ENCODE data around the gene CCIN.

Gene CCIN

GRCh38 chr9:36191686-36192085 lies 22.5 kb downstream of the CCIN start:
- Histone ChIP-seq H3K4me2 (ENCODE audit: insufficient read depth, low read length, poor library complexity, severe bottlenecking) (peak overlapping the region; percentile 76), H2BK15ac (ENCODE audit: low read length) (no peak overlapping the region), H3K18ac (ENCODE audit: low read length) (no peak overlapping the region), H3K23ac (ENCODE audit: low read depth, low read length, poor library complexity) (no peak overlapping the region), H3K4ac (ENCODE audit: low read length) (no peak overlapping the region), H4K8ac (ENCODE audit: low read depth, low read length) (no peak overlapping the region), H3K79me1 (ENCODE audit: low read depth, low read length) (peaks cover 5% of the 10 kb centered on the region), H2AFZ (ENCODE audit: low read length) (no peak overlapping the region), H3K27me3 (ENCODE audit: control insufficient read depth in 3 of 3, insufficient read depth in 3 of 3, low read depth in 1 of 3, low read length in 3 of 3) (no peaks in the 10 kb centered on the region), H3K36me3 (replicated peaks in 1 of 2; ENCODE audit: control insufficient read depth in 2 of 2, insufficient read depth in 2 of 2, low read length in 2 of 2) (peaks cover 2 to 34% of the 10 kb centered on the region in 2 donors), H3K14ac (ENCODE audit: low read length) (no peak overlapping the region), H3K9ac (ENCODE audit: low read depth, low read length, poor library complexity) (peak overlapping the region; percentile 60), H4K91ac (ENCODE audit: low read depth, low read length, poor library complexity) (no peak overlapping the region), H3K9me3 (replicated peaks in 1 of 2; ENCODE audit: control insufficient read depth in 2 of 2, insufficient read depth in 1 of 2, low read depth in 1 of 2, low read length in 2 of 2) (peaks cover 0 to 3% of the 10 kb centered on the region in 2 donors), H2BK12ac (ENCODE audit: low read length) (no peak overlapping the region), H2BK5ac (ENCODE audit: low read length) (no peak overlapping the region), H3K27ac (replicated peaks; ENCODE audit: low read length) (no peak overlapping the region), H3K4me3 (ENCODE audit: low read length in 2 of 2) (peak overlapping the region; percentile 81 to 98), H2BK120ac (ENCODE audit: low read depth, low read length) (no peak overlapping the region), H2AK5ac (ENCODE audit: low read depth, low read length) (no peak overlapping the region), H3K4me1 (ENCODE audit: control insufficient read depth in 2 of 2, insufficient read depth in 1 of 2, low read depth in 1 of 2, low read length in 2 of 2) (peaks cover 10 to 12% of the 10 kb centered on the region in 2 donors)
- WGBS, 2 donors (ENCODE audit: extremely low coverage in 2 of 2, insufficient read length in 2 of 2, insufficient replicate concordance in 1 of 2), result no CpG with 5 or more reads among the region's 7 CpGs
- DNase-seq (ENCODE audit: low spot score), result no peak

GRCh38 chr9:36192196-36192595 lies 23.0 kb downstream of the CCIN start:
- no peak overlapping the region for H2BK5ac ChIP-seq (ENCODE audit: low read length)
- H3K9me3 ChIP-seq (replicated peaks in 1 of 2; ENCODE audit: control insufficient read depth in 2 of 2, insufficient read depth in 1 of 2, low read depth in 1 of 2, low read length in 2 of 2), result peaks cover 0 to 3% of the 10 kb centered on the region in 2 donors
- no CpG with 5 or more reads among the region's 4 CpGs for WGBS, 2 donors (ENCODE audit: extremely low coverage in 2 of 2, insufficient read length in 2 of 2, insufficient replicate concordance in 1 of 2)
- H3K4me3 ChIP-seq (ENCODE audit: low read length in 2 of 2), result peak overlapping the region in 1 of 2 donors; percentile 81
- H2AFZ ChIP-seq (ENCODE audit: low read length), result no peak overlapping the region
- H2AK5ac ChIP-seq (ENCODE audit: low read depth, low read length), result no peak overlapping the region
- H3K18ac ChIP-seq (ENCODE audit: low read length), result no peak overlapping the region
- H3K36me3 ChIP-seq (replicated peaks in 1 of 2; ENCODE audit: control insufficient read depth in 2 of 2, insufficient read depth in 2 of 2, low read length in 2 of 2), result peaks cover 2 to 39% of the 10 kb centered on the region in 2 donors
- H4K91ac ChIP-seq (ENCODE audit: low read depth, low read length, poor library complexity), result no peak overlapping the region
- peaks cover 10 to 12% of the 10 kb centered on the region in 2 donors for H3K4me1 ChIP-seq (ENCODE audit: control insufficient read depth in 2 of 2, insufficient read depth in 1 of 2, low read depth in 1 of 2, low read length in 2 of 2)
- H3K4ac ChIP-seq (ENCODE audit: low read length), result no peak overlapping the region
- H4K8ac ChIP-seq (ENCODE audit: low read depth, low read length), result no peak overlapping the region
- H2BK12ac ChIP-seq (ENCODE audit: low read length), result no peak overlapping the region
- H3K27ac ChIP-seq (replicated peaks; ENCODE audit: low read length), result no peak overlapping the region
- DNase-seq (ENCODE audit: low spot score), result no peak
- H3K4me2 ChIP-seq (ENCODE audit: insufficient read depth, low read length, poor library complexity, severe bottlenecking), result no peak overlapping the region
- H2BK120ac ChIP-seq (ENCODE audit: low read depth, low read length), result no peak overlapping the region
- no peak overlapping the region for H3K14ac ChIP-seq (ENCODE audit: low read length)
- no peaks in the 10 kb centered on the region for H3K27me3 ChIP-seq (ENCODE audit: control insufficient read depth in 3 of 3, insufficient read depth in 3 of 3, low read depth in 1 of 3, low read length in 3 of 3)
- no peak overlapping the region for H3K23ac ChIP-seq (ENCODE audit: low read depth, low read length, poor library complexity)
- no peak overlapping the region for H2BK15ac ChIP-seq (ENCODE audit: low read length)
- H3K79me1 ChIP-seq (ENCODE audit: low read depth, low read length), result peaks cover 5% of the 10 kb centered on the region
- H3K9ac ChIP-seq (ENCODE audit: low read depth, low read length, poor library complexity), result no peak overlapping the region

- H3K4me2 ChIP-seq (ENCODE audit: insufficient read depth, low read length, poor library complexity, severe bottlenecking), result no peak overlapping the region
These were observed 23.8 kb downstream of the CCIN start for GRCh38 chr9:36193023-36193422.

GRCh38 chr9:36194326-36195000 lies 25.3 kb downstream of the CCIN start:
- Histone ChIP-seq H4K8ac (ENCODE audit: low read depth, low read length) (no peak overlapping the region), H3K14ac (ENCODE audit: low read length) (no peak overlapping the region), H3K79me1 (ENCODE audit: low read depth, low read length) (peaks cover 5% of the 10 kb centered on the region), H2AK5ac (ENCODE audit: low read depth, low read length) (no peak overlapping the region), H3K27me3 (ENCODE audit: control insufficient read depth in 3 of 3, insufficient read depth in 3 of 3, low read depth in 1 of 3, low read length in 3 of 3) (no peaks in the 10 kb centered on the region), H3K9me3 (replicated peaks in 1 of 2; ENCODE audit: control insufficient read depth in 2 of 2, insufficient read depth in 1 of 2, low read depth in 1 of 2, low read length in 2 of 2) (no peaks in the 10 kb centered on the region), H3K4me2 (ENCODE audit: insufficient read depth, low read length, poor library complexity, severe bottlenecking) (no peak overlapping the region), H4K91ac (ENCODE audit: low read depth, low read length, poor library complexity) (no peak overlapping the region), H3K9ac (ENCODE audit: low read depth, low read length, poor library complexity) (no peak overlapping the region), H3K36me3 (replicated peaks in 1 of 2; ENCODE audit: control insufficient read depth in 2 of 2, insufficient read depth in 2 of 2, low read length in 2 of 2) (peaks cover 6 to 57% of the 10 kb centered on the region in 2 donors), H3K4ac (ENCODE audit: low read length) (no peak overlapping the region), H3K23ac (ENCODE audit: low read depth, low read length, poor library complexity) (no peak overlapping the region), H2BK5ac (ENCODE audit: low read length) (no peak overlapping the region), H3K18ac (ENCODE audit: low read length) (no peak overlapping the region), H3K27ac (replicated peaks; ENCODE audit: low read length) (no peak overlapping the region), H2BK12ac (ENCODE audit: low read length) (no peak overlapping the region), H3K4me1 (ENCODE audit: control insufficient read depth in 2 of 2, insufficient read depth in 1 of 2, low read depth in 1 of 2, low read length in 2 of 2) (peaks cover 10 to 12% of the 10 kb centered on the region in 2 donors), H2BK120ac (ENCODE audit: low read depth, low read length) (no peak overlapping the region), H3K4me3 (ENCODE audit: low read length in 2 of 2) (no peak overlapping the region), H2BK15ac (ENCODE audit: low read length) (no peak overlapping the region), H2AFZ (ENCODE audit: low read length) (no peak overlapping the region)
- WGBS, 2 donors (ENCODE audit: extremely low coverage in 2 of 2, insufficient read length in 2 of 2, insufficient replicate concordance in 1 of 2), result no CpG with 5 or more reads among the region's 4 CpGs
- no peak for DNase-seq (ENCODE audit: low spot score)

More at GRCh38 chr9:36193023-36193422, 23.8 kb downstream of the CCIN start:
- H2AFZ ChIP-seq (ENCODE audit: low read length), result no peak overlapping the region
- no peak overlapping the region for H4K91ac ChIP-seq (ENCODE audit: low read depth, low read length, poor library complexity)
- H2BK15ac ChIP-seq (ENCODE audit: low read length), result no peak overlapping the region
- no peak overlapping the region for H2BK120ac ChIP-seq (ENCODE audit: low read depth, low read length)
- no peak overlapping the region for H2AK5ac ChIP-seq (ENCODE audit: low read depth, low read length)
- H3K4me3 ChIP-seq (ENCODE audit: low read length in 2 of 2), result peak overlapping the region in 1 of 2 donors; percentile 3
- no peaks in the 10 kb centered on the region for H3K27me3 ChIP-seq (ENCODE audit: control insufficient read depth in 3 of 3, insufficient read depth in 3 of 3, low read depth in 1 of 3, low read length in 3 of 3)
- H3K23ac ChIP-seq (ENCODE audit: low read depth, low read length, poor library complexity), result no peak overlapping the region
- peaks cover 2 to 48% of the 10 kb centered on the region in 2 donors for H3K36me3 ChIP-seq (replicated peaks in 1 of 2; ENCODE audit: control insufficient read depth in 2 of 2, insufficient read depth in 2 of 2, low read length in 2 of 2)
- no peak for DNase-seq (ENCODE audit: low spot score)
- no peak overlapping the region for H3K14ac ChIP-seq (ENCODE audit: low read length)
- H2BK5ac ChIP-seq (ENCODE audit: low read length), result no peak overlapping the region
- H3K27ac ChIP-seq (replicated peaks; ENCODE audit: low read length), result no peak overlapping the region
- H2BK12ac ChIP-seq (ENCODE audit: low read length), result no peak overlapping the region
- H3K9ac ChIP-seq (ENCODE audit: low read depth, low read length, poor library complexity), result no peak overlapping the region
- peaks cover 10 to 12% of the 10 kb centered on the region in 2 donors for H3K4me1 ChIP-seq (ENCODE audit: control insufficient read depth in 2 of 2, insufficient read depth in 1 of 2, low read depth in 1 of 2, low read length in 2 of 2)
- no peak overlapping the region for H3K18ac ChIP-seq (ENCODE audit: low read length)
- no peak overlapping the region for H4K8ac ChIP-seq (ENCODE audit: low read depth, low read length)
- H3K9me3 ChIP-seq (replicated peaks in 1 of 2; ENCODE audit: control insufficient read depth in 2 of 2, insufficient read depth in 1 of 2, low read depth in 1 of 2, low read length in 2 of 2), result no peaks in the 10 kb centered on the region
- H3K4ac ChIP-seq (ENCODE audit: low read length), result no peak overlapping the region
- H3K79me1 ChIP-seq (ENCODE audit: low read depth, low read length), result peaks cover 5% of the 10 kb centered on the region
- no CpG with 5 or more reads among the region's 3 CpGs for WGBS, 2 donors (ENCODE audit: extremely low coverage in 2 of 2, insufficient read length in 2 of 2, insufficient replicate concordance in 1 of 2)
